A549 (cell line): ENCODE measurements around the gene HDAC5. TPM values are rescaled to one million over a fixed set of nuclear protein-coding genes. Genes with fewer than 3 reads are reported as not detected.

ENCODE experiments used
- ATAC-seq, 2 experiments: fragments of 200-7000 bp in 1 of 2; fragments of >200 bp in 1 of 2; cut with Nextera tagmentation in 1 of 2; cut with Tn5 transposase in 1 of 2; 3 replicates each; pipeline versions ENCODE4 v1.8.0 to v1.9.1; 2018 to 2020; ENCODE audit warnings: mild to moderate bottlenecking in 1 of 2, moderate library complexity in 1 of 2
- CTCF ChIA-PET: fragments of 300-600 bp; sonication (Branson Sonifier 250); formaldehyde crosslinking; extraction: SDS; loops from one replicate; lab custom pipeline; 2021; ENCODE audit warnings: antibody characterized with exemption, inconsistent platforms; lab: Yijun Ruan, JAX
- POLR2A ChIA-PET: fragments of 350-600 bp; formaldehyde crosslinking; extraction: SDS; loops from one replicate; lab custom pipeline; 2021; ENCODE audit warnings: antibody characterized with exemption, inconsistent platforms; lab: Yijun Ruan, JAX
- DNase-seq, 2 experiments: peaks; one replicate each; pipeline versions ENCODE4 v3.0.0 to v3.0.0-alpha.2; 2011 to 2016; ENCODE audit warnings: low read depth in 1 of 2, low spot score in 1 of 2
- FAIRE-seq: peaks from 2 replicates; lab custom pipeline; 2011; peaks lifted over from hg19 to GRCh38; lab: Jason Lieb, UNC
- H3K27ac ChIP-seq, 2 experiments: fragments of >200 bp; sonication (Bioruptor Twin); formaldehyde crosslinking; 3 replicates each; pipeline ENCODE4 v1.5.1; 2016 to 2017
- H3K4me1 ChIP-seq: fragments of >200 bp; sonication (Bioruptor Twin); formaldehyde crosslinking; 3 replicates; pipeline ENCODE4 v1.6.1; 2016
- H3K4me2 ChIP-seq: fragments of >200 bp; sonication (Bioruptor Twin); formaldehyde crosslinking; 3 replicates; pipeline ENCODE4 v1.6.1; 2016
- H3K4me3 ChIP-seq: fragments of >200 bp; sonication (Bioruptor Twin); formaldehyde crosslinking; 3 replicates; pipeline ENCODE4 v1.5.1; 2016
- H3K9me3 ChIP-seq: fragments of >200 bp; sonication (Bioruptor Twin); formaldehyde crosslinking; 3 replicates; pipeline ENCODE4 v1.6.1; 2016
- BHLHE40 ChIP-seq: IDR thresholded peaks from 2 replicates; pipeline ENCODE4 v1.6.1; 2012; ENCODE audit warnings: low read depth, low read length, inconsistent platforms
- CBX8 ChIP-seq: fragments of 200-600 bp; sonication (generic); IDR thresholded peaks from 2 replicates; pipeline ENCODE4 v1.6.1; 2016
- E2F6 ChIP-seq: IDR thresholded peaks from 2 replicates; pipeline ENCODE4 v1.6.1; 2012; ENCODE audit warnings: low read depth, borderline replicate concordance
- EHMT2 ChIP-seq: fragments of 200-600 bp; sonication (generic); IDR thresholded peaks from 2 replicates; pipeline ENCODE4 v1.6.1; 2016; ENCODE audit warnings: antibody characterized with exemption, low read depth, mild to moderate bottlenecking, moderate library complexity
- FOSL2 ChIP-seq, 2 experiments: fragments of 450-650 bp in 1 of 2; fragments of >200 bp in 1 of 2; sonication (Bioruptor Twin) in 1 of 2; formaldehyde crosslinking; IDR thresholded peaks; 2 replicates each; pipeline versions ENCODE4 v1.5.0 to v1.6.1; 2016 to 2020; ENCODE audit warnings: mild to moderate bottlenecking in 1 of 2, moderate library complexity in 1 of 2
- FOXS1 ChIP-seq: fragments of 250-450 bp; sonication (Bioruptor Pico); IDR thresholded peaks from 2 replicates; pipeline ENCODE4 v1.5.0; 2020; ENCODE audit warnings: mild to moderate bottlenecking, moderate library complexity
- HMGXB4 ChIP-seq: fragments of 250-450 bp; sonication (Bioruptor Pico); IDR thresholded peaks from 2 replicates; pipeline ENCODE4 v1.5.0; 2021; ENCODE audit warnings: mild to moderate bottlenecking, moderate library complexity, borderline replicate concordance
- HOXB13 ChIP-seq: fragments of 250-450 bp; sonication (Bioruptor Pico); IDR thresholded peaks from 2 replicates; pipeline ENCODE4 v1.5.0; 2020; ENCODE audit warnings: low read depth, mild to moderate bottlenecking, moderate library complexity
- JUNB ChIP-seq: fragments of >200 bp; sonication (Bioruptor Twin); formaldehyde crosslinking; IDR thresholded peaks from 2 replicates; pipeline ENCODE4 v1.6.1; 2016
- KDM5A ChIP-seq: fragments of 200-600 bp; sonication (generic); IDR thresholded peaks from 2 replicates; pipeline ENCODE4 v1.6.1; 2016; ENCODE audit warnings: antibody characterized with exemption, mild to moderate bottlenecking
- MAFK ChIP-seq: fragments of 450-650 bp; IDR thresholded peaks from 2 replicates; pipeline ENCODE4 v1.6.1; 2014; ENCODE audit not compliant: partially characterized antibody
- MYC ChIP-seq: IDR thresholded peaks from 2 replicates; pipeline ENCODE4 v1.6.1; 2012; ENCODE audit warnings: mild to moderate bottlenecking, inconsistent platforms, low read length, improper control_type of control experiment, borderline replicate concordance
- NPAS2 ChIP-seq: fragments of 250-450 bp; sonication (Bioruptor Pico); IDR thresholded peaks from 2 replicates; pipeline ENCODE4 v1.8.0; 2022; ENCODE audit warnings: mild to moderate bottlenecking, moderate library complexity, borderline replicate concordance
- REST ChIP-seq: fragments of 200-600 bp; sonication (generic); IDR thresholded peaks from 2 replicates; pipeline ENCODE4 v1.6.1; 2016; ENCODE audit warnings: antibody characterized with exemption, mild to moderate bottlenecking, moderate library complexity
- SMC3 ChIP-seq: fragments of >200 bp; sonication (Bioruptor Twin); formaldehyde crosslinking; IDR thresholded peaks from 3 replicates; pipeline ENCODE4 v1.6.1; 2018; ENCODE audit warnings: inconsistent platforms
- SREBF2 ChIP-seq: fragments of 450-650 bp; IDR thresholded peaks from 2 replicates; pipeline ENCODE4 v1.6.1; 2014; ENCODE audit warnings: mild to moderate bottlenecking, moderate library complexity
- ZC3H11A ChIP-seq: fragments of 450-650 bp; IDR thresholded peaks from 2 replicates; pipeline ENCODE4 v1.6.1; 2014; ENCODE audit warnings: antibody characterized with exemption, mild to moderate bottlenecking
- WGBS: methylation state at CpG from one replicate; pipeline ENCODE4 v1.1.6; 2017; ENCODE audit errors: missing lambda C conversion rate; 5-methylcytosine and 5-hydroxymethylcytosine counted together
- polyA plus RNA-seq, 4 experiments: library from polyadenylated mRNA; depleted of rRNA in 3 of 4; stranded (reverse); fragments of >200 nt; fragmentation: RNase III in 1 of 4; extraction: RNeasy Plus Mini Kit Qiagen cat#74134 plus additional on column Dnase treatment in 1 of 4; gene quantifications; 2 replicates in 3 of 4; 3 replicates in 1 of 4; pipeline ENCODE4 v1.2.3, GENCODE V29; 2011 to 2017
- TF ChIP-seq, protein P1 (sequence below): fragments of >200 bp; sonication (Bioruptor Twin); formaldehyde crosslinking; IDR thresholded peaks from 2 replicates; pipeline ENCODE4 v1.6.1; 2016
- TF ChIP-seq, protein P2 (sequence below): IDR thresholded peaks from 2 replicates; pipeline ENCODE4 v1.6.1; 2012

HDAC5 gene
- polyA plus RNA-seq, 2 of the 4 experiments (the other 2 are of a cell fraction) = 3.1 to 7.1 TPM

DNA sequence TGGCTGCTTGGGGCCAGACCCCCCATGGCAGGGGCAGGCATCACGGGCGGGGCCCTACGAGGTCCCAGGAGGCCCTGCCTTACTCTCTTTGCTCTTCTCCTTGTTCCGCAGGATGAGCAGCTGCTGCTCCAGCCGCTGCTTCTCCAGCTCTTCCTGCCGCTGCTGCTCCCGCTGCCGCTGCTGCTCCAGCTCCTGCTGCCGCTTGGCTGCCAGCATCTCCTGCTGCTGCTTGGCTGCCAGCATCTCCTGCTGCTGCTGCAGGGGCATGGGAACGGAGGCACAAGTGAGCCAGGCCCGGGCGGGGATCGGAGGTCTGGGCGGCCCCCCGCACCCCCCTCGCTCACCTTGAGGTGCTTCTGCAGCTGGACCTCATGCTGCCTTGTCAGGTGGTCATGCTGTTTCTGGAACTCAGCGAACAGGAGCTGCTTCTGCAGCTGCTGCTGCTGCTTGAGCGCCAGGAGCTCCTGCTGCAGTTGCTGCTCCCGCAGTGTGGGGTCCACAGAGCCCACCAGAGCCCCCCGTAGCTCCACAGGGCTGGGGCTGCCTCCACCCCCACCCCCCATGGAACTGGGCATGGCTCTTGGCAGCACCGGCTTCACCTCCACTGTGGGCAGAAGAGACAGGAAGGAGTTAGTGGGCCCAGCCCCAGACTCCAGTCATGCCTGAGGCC is 30.1 kb downstream of the HDAC5 start:
- POLR2A ChIA-PET = interaction anchor here (0.6 kb wide), 1 partner anchor 23 kb away, joined by 5 read pairs; no protein-coding TSS in a partner anchor
- WGBS = 81% methylated on average over 18 of the region's 21 CpGs

More for the DNA sequence above, 30.1 kb downstream of the HDAC5 start:
- Histone ChIP-seq H3K4me1 (peaks cover 32% of the 10 kb centered on the region), H3K4me3 (no peak overlapping the region), H3K9me3 (no peaks in the 10 kb centered on the region), H3K27ac (peak overlapping the region in 1 of 2 experiments; percentile 21; a peak in 1 of 6 replicates), H3K4me2 (no peak overlapping the region)
- TF ChIP-seq KDM5A (no peak), BHLHE40 (no peak), MAFK (no peak), NPAS2 (CRISPR knock-in tag) (no peak), JUNB (no peak), SMC3 (no peak), CBX8 (no peak), REST (no peak), EHMT2 (no peak), HMGXB4 (no peak), FOSL2 (IDR thresholded peaks at IDR 0.05) (no peak), FOSL2 (CRISPR knock-in tag; IDR thresholded peaks at IDR 0.05) (no peak), SREBF2 (no peak), MYC (no peak), FOXS1 (CRISPR knock-in tag) (no peak), ZC3H11A (no peak), E2F6 (no peak), HOXB13 (CRISPR knock-in tag) (no peak)
- TF ChIP-seq, protein P1, sequence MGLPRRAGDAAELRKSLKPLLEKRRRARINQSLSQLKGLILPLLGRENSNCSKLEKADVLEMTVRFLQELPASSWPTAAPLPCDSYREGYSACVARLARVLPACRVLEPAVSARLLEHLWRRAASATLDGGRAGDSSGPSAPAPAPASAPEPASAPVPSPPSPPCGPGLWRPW = no peak
- TF ChIP-seq, protein P2, sequence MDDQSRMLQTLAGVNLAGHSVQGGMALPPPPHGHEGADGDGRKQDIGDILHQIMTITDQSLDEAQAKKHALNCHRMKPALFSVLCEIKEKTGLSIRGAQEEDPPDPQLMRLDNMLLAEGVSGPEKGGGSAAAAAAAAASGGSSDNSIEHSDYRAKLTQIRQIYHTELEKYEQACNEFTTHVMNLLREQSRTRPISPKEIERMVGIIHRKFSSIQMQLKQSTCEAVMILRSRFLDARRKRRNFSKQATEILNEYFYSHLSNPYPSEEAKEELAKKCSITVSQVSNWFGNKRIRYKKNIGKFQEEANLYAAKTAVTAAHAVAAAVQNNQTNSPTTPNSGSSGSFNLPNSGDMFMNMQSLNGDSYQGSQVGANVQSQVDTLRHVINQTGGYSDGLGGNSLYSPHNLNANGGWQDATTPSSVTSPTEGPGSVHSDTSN = no peak
- CTCF ChIA-PET = interaction anchor here (1.8 to 39.6 kb wide), 3 partner anchors 3 to 149 kb away, joined by 4 to 1202 read pairs (median 1202); partner anchors contain the start of gene HDAC5
- DNase-seq (no peak), FAIRE-seq (no peak), ATAC-seq (no peak)
